SH-SY5Y (cell line): ENCODE measurements around the gene ZC4H2.

ENCODE experiments used
- GATA2 ChIP-seq: IDR thresholded peaks from 2 replicates; pipeline ENCODE4 v1.6.1; 2011; ENCODE audit warnings: mild to moderate bottlenecking, low read depth, low read length
- GATA3 ChIP-seq: IDR thresholded peaks from 2 replicates; pipeline ENCODE4 v1.6.1; 2011; ENCODE audit warnings: low read depth, mild to moderate bottlenecking, low read length, moderate library complexity

DNA sequence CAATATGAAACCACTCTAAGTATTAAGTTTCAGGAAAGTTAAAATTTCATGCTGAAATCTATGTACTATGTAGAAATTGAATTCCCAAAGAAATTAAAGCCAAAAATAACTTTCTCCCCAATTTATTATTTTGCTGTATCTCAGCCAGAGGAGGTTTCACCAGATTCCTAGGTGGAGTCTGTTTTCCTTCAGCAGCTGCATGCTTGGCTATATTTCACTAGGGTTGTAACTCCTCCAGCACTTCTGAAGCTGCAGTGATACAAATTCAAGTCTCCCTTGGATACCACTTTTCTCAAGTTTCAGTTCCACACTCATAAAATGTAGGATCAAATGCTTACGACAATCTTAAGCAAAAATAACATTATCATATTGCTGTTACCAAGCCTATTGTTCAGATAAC, 41.2 kb upstream of the ZC4H2 start:
- TF ChIP-seq GATA3 (no peak), GATA2 (no peak)
